K562 (cell line): ENCODE results near the gene PLXNB1. TPM values are rescaled to one million over a fixed set of nuclear protein-coding genes. Genes with fewer than 3 reads are reported as not detected.

Experiments used
- ATAC-seq: fragments of 200-7000 bp; cut with Tn5 transposase; 3 replicates; pipeline ENCODE4 v1.9.1; 2020; ENCODE audit warnings: moderate library complexity
- BruUV-seq: library from RNA; stranded (reverse); fragments of 400-500 nt; replicated peaks from 2 replicates; lab custom pipeline; 2021; lab: Mats Ljungman, UMichigan
- CTCF ChIA-PET: fragments of 300-600 bp; formaldehyde crosslinking; extraction: SDS; loops from one replicate; lab custom pipeline; 2021; ENCODE audit warnings: low intra/inter-chr PET ratio; lab: Yijun Ruan, JAX
- POLR2A ChIA-PET: fragments of 300-600, 350-650 bp; sonication (Branson Sonifier 250); formaldehyde crosslinking; extraction: SDS; loops from one replicate; lab custom pipeline; 2021; ENCODE audit warnings: antibody characterized with exemption, inconsistent platforms; lab: Yijun Ruan, JAX
- DNase-seq, 4 experiments: peaks; one replicate each; pipeline versions ENCODE4 v3.0.0 to v3.0.0-alpha.2; 2011 to 2018; ENCODE audit warnings: low spot score in 3 of 4, mixed read lengths in 3 of 4; ENCODE audit errors: extremely low read depth in 1 of 4
- FAIRE-seq: peaks from 2 replicates; lab custom pipeline; 2011; peaks lifted over from hg19 to GRCh38; lab: Jason Lieb, UNC
- H2AFZ ChIP-seq: 2 replicates; pipeline ENCODE4 v1.6.0; 2011; ENCODE audit warnings: low read depth, low read length, control low read depth, inconsistent platforms
- H3K27ac ChIP-seq: fragments of 200-600 bp; 3 replicates; pipeline ENCODE4 v1.8.0; 2011; ENCODE audit warnings: low read depth, mild to moderate bottlenecking, control low read depth, inconsistent platforms, low read length, moderate library complexity, mixed read lengths; ENCODE audit errors: extremely low read depth
- H3K27me3 ChIP-seq, 2 experiments: fragments of 300-600 bp in 1 of 2; 2 replicates in 1 of 2; 3 replicates in 1 of 2; pipeline versions ENCODE4 v1.6.0 to v1.8.0; 2011; ENCODE audit warnings: inconsistent platforms in 2 of 2, low read length in 2 of 2, mild to moderate bottlenecking in 1 of 2, mixed read lengths in 1 of 2, moderate library complexity in 1 of 2; ENCODE audit not compliant: control insufficient read depth in 2 of 2, insufficient read depth in 2 of 2
- H3K36me3 ChIP-seq: fragments of 300-600 bp; 3 replicates; pipeline ENCODE4 v1.8.0; 2011; ENCODE audit warnings: mild to moderate bottlenecking, low read length, inconsistent platforms; ENCODE audit not compliant: control insufficient read depth, insufficient read depth
- H3K4me1 ChIP-seq, 2 experiments: fragments of 200-600 bp in 1 of 2; replicated peaks in 1 of 2; 2 replicates in 1 of 2; 3 replicates in 1 of 2; pipeline versions ENCODE4 v1.5.1 to v1.8.0; 2011; ENCODE audit warnings: inconsistent platforms in 2 of 2, low read length in 2 of 2, mild to moderate bottlenecking in 1 of 2, mixed read lengths in 1 of 2, moderate library complexity in 1 of 2; ENCODE audit not compliant: control insufficient read depth in 2 of 2, insufficient read depth in 2 of 2
- H3K4me2 ChIP-seq: 2 replicates; pipeline ENCODE4 v1.6.1; 2011; ENCODE audit warnings: low read length, control low read depth, inconsistent platforms, mixed read lengths; ENCODE audit not compliant: insufficient read depth
- H3K4me3 ChIP-seq: fragments of 200-600 bp; sonication (generic), shearing (Covaris generic); 2 replicates; pipeline ENCODE4 v1.5.1; 2016; ENCODE audit warnings: control low read depth, inconsistent platforms
- H3K79me2 ChIP-seq: fragments of 200-600 bp; 3 replicates; pipeline ENCODE4 v1.8.0; 2011; ENCODE audit warnings: low read length, inconsistent platforms; ENCODE audit not compliant: control insufficient read depth, insufficient read depth
- H3K9ac ChIP-seq, 2 experiments: 2 replicates each; pipeline versions ENCODE4 v1.6.0 to v1.6.1; 2011; ENCODE audit warnings: low read depth in 2 of 2, low read length in 2 of 2, control low read depth in 1 of 2, inconsistent platforms in 1 of 2, mild to moderate bottlenecking in 1 of 2, mixed read lengths in 1 of 2; ENCODE audit not compliant: insufficient read depth in 1 of 2
- H3K9me1 ChIP-seq: one replicate; pipeline ENCODE4 v1.6.0; 2011; ENCODE audit warnings: inconsistent platforms, mild to moderate bottlenecking, low read length, moderate library complexity; ENCODE audit not compliant: control insufficient read depth, insufficient read depth
- H3K9me3 ChIP-seq: replicated peaks from 2 replicates; pipeline ENCODE4 v1.5.1; 2011; ENCODE audit warnings: low read depth, low read length, inconsistent platforms; ENCODE audit not compliant: control insufficient read depth, insufficient read depth
- H4K20me1 ChIP-seq: replicated peaks from 2 replicates; pipeline ENCODE4 v1.6.1; 2011; ENCODE audit warnings: low read length, inconsistent platforms, mixed read lengths; ENCODE audit not compliant: control insufficient read depth, insufficient read depth
- KDM2B ChIP-seq: fragments of 250-450 bp; sonication (Bioruptor Pico); IDR thresholded peaks from 2 replicates; pipeline ENCODE4 v1.8.0; 2021; ENCODE audit warnings: mild to moderate bottlenecking, moderate library complexity
- NCOA6 ChIP-seq: fragments of 450-650 bp; IDR thresholded peaks from 2 replicates; pipeline ENCODE4 v1.6.1; 2017; ENCODE audit warnings: mild to moderate bottlenecking
- RNF219 ChIP-seq: fragments of 250-450 bp; sonication (Bioruptor Pico); IDR thresholded peaks from 2 replicates; pipeline ENCODE4 v1.5.0; 2022; ENCODE audit warnings: mild to moderate bottlenecking
- SIN3B ChIP-seq: fragments of 450-650 bp; IDR thresholded peaks from 2 replicates; pipeline ENCODE4 v1.6.1; 2017; ENCODE audit warnings: low read depth, mild to moderate bottlenecking, moderate library complexity
- ZNF639 ChIP-seq, 2 experiments: fragments of 200-800 bp in 1 of 2; sonication (Bioruptor generic) in 1 of 2; sonication (generic) in 1 of 2; formaldehyde crosslinking in 1 of 2; IDR thresholded peaks in 1 of 2; conservative IDR thresholded peaks in 1 of 2; 2 replicates each; pipeline versions ENCODE4 v1.5.0 to v1.6.1; 2016 to 2020; ENCODE audit warnings: missing compliant biosample characterization in 1 of 2, missing genetic modification characterization in 1 of 2, missing genetic modification reagents in 1 of 2
- WGBS: fragments of 100-300 bp; shearing (Covaris generic); methylation state at CpG from one replicate; pipeline ENCODE4 v1.1.6; 2016; ENCODE audit warnings: low coverage, mixed read lengths; ENCODE audit not compliant: insufficient coverage; ENCODE audit errors: missing lambda C conversion rate; 5-methylcytosine and 5-hydroxymethylcytosine counted together
- in situ Hi-C: fragments of 300-500 bp; cut with MboI; formaldehyde crosslinking; loops from 4 replicates; pipeline ENCODE4 v1.15.0; 2018; ENCODE audit warnings: inconsistent platforms, mixed read lengths
- intact Hi-C: fragments of 100-400 bp; cut with micrococcal nuclease; formaldehyde crosslinking; loops from 2 replicates; pipeline ENCODE4 v1.14.2; 2022
- polyA plus RNA-seq, 8 experiments: library from polyadenylated mRNA; depleted of rRNA in 4 of 8; stranded (reverse) in 5 of 8; unstranded in 3 of 8; fragments of >200 nt; fragmentation: Nextera tagmentation in 2 of 8; fragmentation: Illumina TruSeq in 1 of 8; extraction: Ambion mirVana in 2 of 8; extraction: Trizol in 1 of 8; gene quantifications; 2 replicates each; pipeline versions ENCODE4 v1.2.1 to v1.2.3, GENCODE V29; 2011 to 2014; ENCODE audit warnings: inconsistent platforms in 1 of 8, missing spikeins in 1 of 8
- total RNA-seq, 7 experiments: library from RNA; depleted of rRNA in 6 of 7; stranded (reverse); fragments of >200 nt in 6 of 7; fragmentation: Illumina TruSeq in 2 of 7; extraction: Trizol in 2 of 7; gene quantifications; 2 replicates each; pipeline versions ENCODE4 v1.2.1 to v1.2.3, GENCODE V29; 2011 to 2021; ENCODE audit warnings: low replicate concordance in 1 of 7

Gene PLXNB1
- total and polyA plus RNA-seq, 9 of the 15 experiments (the other 6 are each of a cell fraction or from before 2014, with no cell fraction given), result 0.17 to 17.4 (median 6.0) TPM

- TF ChIP-seq RNF219 (CRISPR knock-in tag) (no peak), SIN3B (no peak), KDM2B (CRISPR knock-in tag) (no peak), ZNF639 (CRISPR knock-in tag; conservative IDR thresholded peaks at IDR 0.05 in 1 of 2, IDR thresholded peaks at IDR 0.05 in 1 of 2) (no peak)
- TF ChIP-seq, all 486 proteins: peak for 0
These were observed 48.2 kb upstream of the PLXNB1 start (continued) for GRCh38 chr3:48477959-48478520.

- POLR2A ChIA-PET, result no interaction called here
- WGBS, result 71% methylated on average over 6 of the region's 9 CpGs
These were observed 46.7 kb upstream of the PLXNB1 start for GRCh38 chr3:48476426-48477053.

More at GRCh38 chr3:48476426-48477053, 46.7 kb upstream of the PLXNB1 start:
- no peak overlapping the region for H2AFZ ChIP-seq
- H3K79me2 ChIP-seq, result peaks cover 15% of the 10 kb centered on the region
- DNase-seq (no peak), ATAC-seq (no peak), FAIRE-seq (no peak)
- H3K36me3 ChIP-seq, result no peaks in the 10 kb centered on the region
- no peak overlapping the region for H3K27ac ChIP-seq
- CTCF ChIA-PET, result no interaction called here
- H3K27me3 ChIP-seq, result no peaks in the 10 kb centered on the region
- TF ChIP-seq NCOA6, result no peak
- intact Hi-C loops (no loop called here), in situ Hi-C loops (no loop called here)
- peaks cover 5 to 22% of the 10 kb centered on the region in 2 experiments; a peak in 4 of 5 replicates for H3K4me1 ChIP-seq
- H3K4me3 ChIP-seq, result no peak overlapping the region
- no peaks in the 10 kb centered on the region for H3K9me3 ChIP-seq
- no peaks in the 10 kb centered on the region for H4K20me1 ChIP-seq
- no peak overlapping the region for H3K4me2 ChIP-seq
- BruUV-seq, result no TSS peak
- H3K9me1 ChIP-seq, result no peaks in the 10 kb centered on the region
- H3K9ac ChIP-seq, result no peak overlapping the region
